ENCODE data around the gene HNRNPC. TPM values are rescaled to one million over a fixed set of nuclear protein-coding genes. Genes with fewer than 3 reads are reported as not detected.
A peak's percentile ranks its signal among the peaks of the same experiment; 100 is the strongest.

The HNRNPC gene
- 100 to 1,000 TPM; 377 to 427 TPM for total RNA-seq
- polyA plus RNA-seq (ENCODE audit: insufficient read length in 6 of 6) = 100 to 1,000 TPM; 700 to 903 (median 829) TPM
- long read RNA-seq, donor 1, full-length matches to known transcripts = 112 of 599 reads
- long read RNA-seq, donor 1, partial matches to known transcripts = 413 of 599 reads
- long read RNA-seq, donor 1, other reads (novel, unspliced or antisense) = 74 of 599 reads
- long read RNA-seq, donor 2, full-length matches to known transcripts = 94 of 478 reads
- long read RNA-seq, donor 2, partial matches to known transcripts = 335 of 478 reads
- long read RNA-seq, donor 2, other reads (novel, unspliced or antisense) = 49 of 478 reads
- long read RNA-seq, donor 3, full-length matches to known transcripts = 126 of 359 reads
- long read RNA-seq, donor 3, partial matches to known transcripts = 160 of 359 reads
- long read RNA-seq, donor 3, other reads (novel, unspliced or antisense) = 73 of 359 reads
- long read RNA-seq, donor 4, transcript HNRNPC-205 (9 exons, 1,375 nt) = major isoform, 73 of 164 reads
- long read RNA-seq, donor 4, transcript HNRNPC-211 (9 exons, 1,784 nt) = minor isoform, 12 of 164 reads
- long read RNA-seq, donor 4, partial matches to known transcripts = 32 of 164 reads
- long read RNA-seq, donor 4, other reads (novel, unspliced or antisense) = 37 of 164 reads
- long read RNA-seq, donor 5, full-length matches to known transcripts = 89 of 365 reads
- long read RNA-seq, donor 5, partial matches to known transcripts = 226 of 365 reads
- long read RNA-seq, donor 5, other reads (novel, unspliced or antisense) = 50 of 365 reads
- long read RNA-seq, donor 6, full-length matches to known transcripts = 190 of 771 reads
- long read RNA-seq, donor 6, partial matches to known transcripts = 519 of 771 reads
- long read RNA-seq, donor 6, other reads (novel, unspliced or antisense) = 62 of 771 reads
- long read RNA-seq, donor 7, full-length matches to known transcripts = 110 of 248 reads
- long read RNA-seq, donor 7, partial matches to known transcripts = 81 of 248 reads
- long read RNA-seq, donor 7, other reads (novel, unspliced or antisense) = 57 of 248 reads
- long read RNA-seq, donor 8, transcript HNRNPC-211 (9 exons, 1,784 nt) = minor isoform, 10 of 206 reads
- long read RNA-seq, donor 8, transcript HNRNPC-205 (9 exons, 1,375 nt) = major isoform, 40 of 206 reads
- long read RNA-seq, donor 8, transcript HNRNPC-230 (8 exons, 1,371 nt) = minor isoform, 11 of 206 reads
- long read RNA-seq, donor 8, partial matches to known transcripts = 111 of 206 reads
- long read RNA-seq, donor 8, other reads (novel, unspliced or antisense) = 25 of 206 reads
- long read RNA-seq, donor 9 = 0 reads
- long read RNA-seq, donor 10, transcript HNRNPC-211 (9 exons, 1,784 nt) = minor isoform, 17 of 133 reads
- long read RNA-seq, donor 10, transcript HNRNPC-230 (8 exons, 1,371 nt) = minor isoform, 6 of 133 reads
- long read RNA-seq, donor 10, transcript HNRNPC-205 (9 exons, 1,375 nt) = major isoform, 63 of 133 reads
- long read RNA-seq, donor 10, partial matches to known transcripts = 21 of 133 reads
- long read RNA-seq, donor 10, other reads (novel, unspliced or antisense) = 21 of 133 reads
- long read RNA-seq, donor 11, full-length matches to known transcripts = 80 of 323 reads
- long read RNA-seq, donor 11, partial matches to known transcripts = 197 of 323 reads
- long read RNA-seq, donor 11, other reads (novel, unspliced or antisense) = 46 of 323 reads
- long read RNA-seq, donor 12, full-length matches to known transcripts = 93 of 359 reads
- long read RNA-seq, donor 12, partial matches to known transcripts = 215 of 359 reads
- long read RNA-seq, donor 12, other reads (novel, unspliced or antisense) = 51 of 359 reads

- intact Hi-C loops (cut with DNase I) = no loop called here
- Histone ChIP-seq H3K4me3 (peak within 1 kb of the TSS; percentile 64 to 87), H3K36me3 (peaks cover 0 to 23% of the 10 kb centered on the region in 2 donors), H3K4me1 (peaks cover 26 to 43% of the 10 kb centered on the region in 2 donors), H3K9me3 (no peaks in the 10 kb centered on the region), H3K27me3 (no peaks in the 10 kb centered on the region), H3K27ac (peak within 1 kb of the TSS; percentile 92 to 94)
- no peak for TF ChIP-seq CTCF (IDR thresholded peaks at IDR 0.05)
- DNase-seq (peak; percentile 99 to 100 (median 100)), ATAC-seq (peak; percentile 95)
These were observed at the start of gene HNRNPC for GRCh38 chr14:21269252-21270046. HNRNPC (minus strand) TSS chr14:21269442; CDS start chr14:21234193, 35,249 bp downstream.

GRCh38 chr14:21317398-21317797 lies 48.2 kb upstream of the HNRNPC start:
- TF ChIP-seq CTCF (IDR thresholded peaks at IDR 0.05) = no peak

GRCh38 chr14:21313512-21313911 lies 44.3 kb upstream of the HNRNPC start:
- H3K27ac ChIP-seq = no peak overlapping the region
- H3K4me1 ChIP-seq = peaks cover 0 to 8% of the 10 kb centered on the region in 2 donors
- no peaks in the 10 kb centered on the region for H3K27me3 ChIP-seq
- no peaks in the 10 kb centered on the region for H3K9me3 ChIP-seq
- ATAC-seq = no peak
- TF ChIP-seq CTCF (IDR thresholded peaks at IDR 0.05) = no peak
- no peak overlapping the region for H3K4me3 ChIP-seq
- no peaks in the 10 kb centered on the region for H3K36me3 ChIP-seq
- DNase-seq = no peak
- intact Hi-C loops (cut with DNase I) = no loop called here

More at GRCh38 chr14:21317398-21317797, 48.2 kb upstream of the HNRNPC start:
- no peaks in the 10 kb centered on the region for H3K9me3 ChIP-seq
- intact Hi-C loops (cut with DNase I) = no loop called here
- H3K36me3 ChIP-seq = no peaks in the 10 kb centered on the region
- no peak overlapping the region for H3K27ac ChIP-seq
- ATAC-seq = no peak
- H3K4me1 ChIP-seq = peaks cover 0 to 8% of the 10 kb centered on the region in 2 donors
- DNase-seq = no peak
- no peak overlapping the region for H3K4me3 ChIP-seq
- H3K27me3 ChIP-seq = no peaks in the 10 kb centered on the region

GRCh38 chr14:21311614-21312013 lies 42.4 kb upstream of the HNRNPC start:
- H3K4me3 ChIP-seq = no peak overlapping the region
- H3K27me3 ChIP-seq = no peaks in the 10 kb centered on the region
- H3K4me1 ChIP-seq = peaks cover 0 to 13% of the 10 kb centered on the region in 2 donors
- DNase-seq (no peak), ATAC-seq (no peak)
- H3K9me3 ChIP-seq = no peaks in the 10 kb centered on the region
- H3K36me3 ChIP-seq = no peaks in the 10 kb centered on the region
- intact Hi-C loops (cut with DNase I) = no loop called here
- H3K27ac ChIP-seq = no peak overlapping the region
- TF ChIP-seq CTCF (IDR thresholded peaks at IDR 0.05) = no peak
